WTC11 (cell line): ENCODE results near the gene FILIP1L. TPM values are rescaled to one million over a fixed set of nuclear protein-coding genes. Genes with fewer than 3 reads are reported as not detected.

Source experiments
- ATAC-seq: fragments of 200-7000 bp; cut with Tn5 transposase; 2 replicates; pipeline ENCODE4 v1.10.0; 2021; ENCODE audit warnings: mild to moderate bottlenecking, moderate library complexity
- CTCF ChIA-PET: fragments of 300-600 bp; sonication (Branson Sonifier 250); formaldehyde crosslinking; loops from one replicate; lab custom pipeline; 2021; ENCODE audit warnings: antibody characterized with exemption; lab: Charles Lee
- POLR2A ChIA-PET: fragments of 350-600 bp; sonication (Branson Sonifier 250); formaldehyde crosslinking; loops from one replicate; lab custom pipeline; 2021; ENCODE audit warnings: antibody characterized with exemption; lab: Charles Lee
- DNase-seq: peaks from one replicate; pipeline ENCODE4 v3.0.0; 2021; ENCODE audit warnings: low spot score
- H3K27ac Mint-ChIP-seq: 2 replicates; pipeline ENCODE4 v1.8.0; 2021; ENCODE audit warnings: mixed read lengths
- H3K27me3 Mint-ChIP-seq: 2 replicates; pipeline ENCODE4 v1.8.0; 2021; ENCODE audit warnings: low read depth, mild to moderate bottlenecking, moderate library complexity, mixed read lengths
- H3K36me3 Mint-ChIP-seq: 2 replicates; pipeline ENCODE4 v1.8.0; 2021; ENCODE audit warnings: mixed read lengths
- H3K4me1 Mint-ChIP-seq: 2 replicates; pipeline ENCODE4 v1.8.0; 2022; ENCODE audit warnings: mixed read lengths
- H3K4me3 Mint-ChIP-seq: 2 replicates; pipeline ENCODE4 v1.8.0; 2021; ENCODE audit warnings: mild to moderate bottlenecking, moderate library complexity, mixed read lengths
- H3K9me3 Mint-ChIP-seq: 2 replicates; pipeline ENCODE4 v1.8.0; 2021; ENCODE audit warnings: mixed read lengths
- AFF4 ChIP-seq: sonication (generic); formaldehyde crosslinking; IDR thresholded peaks from 2 replicates; pipeline ENCODE4 v1.8.1; 2023; ENCODE audit warnings: mild to moderate bottlenecking, missing genetic modification reagents, borderline replicate concordance
- ATF1 ChIP-seq: sonication (generic); formaldehyde crosslinking; IDR thresholded peaks from 2 replicates; pipeline ENCODE4 v1.8.1; 2023; ENCODE audit warnings: mild to moderate bottlenecking, moderate library complexity, missing genetic modification reagents
- CREB1 ChIP-seq: sonication (generic); formaldehyde crosslinking; IDR thresholded peaks from 2 replicates; pipeline ENCODE4 v1.8.0; 2023; ENCODE audit warnings: mild to moderate bottlenecking, missing genetic modification reagents
- ELF4 ChIP-seq: sonication (generic); formaldehyde crosslinking; IDR thresholded peaks from 2 replicates; pipeline ENCODE4 v1.8.1; 2022; ENCODE audit warnings: low read depth, mild to moderate bottlenecking, moderate library complexity, missing genetic modification reagents
- EMX1 ChIP-seq: fragments of 250-450 bp; sonication (Bioruptor Pico); IDR thresholded peaks from 2 replicates; pipeline ENCODE4 v1.8.0; 2021; ENCODE audit warnings: mild to moderate bottlenecking
- ETV6 ChIP-seq: sonication (generic); formaldehyde crosslinking; IDR thresholded peaks from 2 replicates; pipeline ENCODE4 v1.8.1; 2022; ENCODE audit warnings: mild to moderate bottlenecking, missing genetic modification reagents
- FOXK1 ChIP-seq: sonication (generic); formaldehyde crosslinking; IDR thresholded peaks from 2 replicates; pipeline ENCODE4 v1.8.0; 2022; ENCODE audit warnings: mild to moderate bottlenecking, moderate library complexity, missing genetic modification reagents
- GRHL2 ChIP-seq: fragments of 250-450 bp; sonication (Bioruptor Pico); IDR thresholded peaks from 2 replicates; pipeline ENCODE4 v1.8.0; 2022; ENCODE audit warnings: mild to moderate bottlenecking, moderate library complexity; ENCODE audit not compliant: insufficient replicate concordance, severe bottlenecking
- HMGA2 ChIP-seq: fragments of 250-450 bp; sonication (Bioruptor Pico); IDR thresholded peaks from 2 replicates; pipeline ENCODE4 v1.4.0; 2021; ENCODE audit warnings: mild to moderate bottlenecking, moderate library complexity
- JAZF1 ChIP-seq: fragments of 250-450 bp; sonication (Bioruptor Pico); IDR thresholded peaks from 2 replicates; pipeline ENCODE4 v1.9.0; 2021; ENCODE audit warnings: moderate library complexity, mild to moderate bottlenecking, inconsistent platforms
- NR2C2 ChIP-seq: sonication (generic); formaldehyde crosslinking; IDR thresholded peaks from 2 replicates; pipeline ENCODE4 v1.8.0; 2022; ENCODE audit warnings: mild to moderate bottlenecking, missing genetic modification reagents
- SMAD3 ChIP-seq: sonication (generic); formaldehyde crosslinking; IDR thresholded peaks from 2 replicates; pipeline ENCODE4 v1.8.0; 2022; ENCODE audit warnings: missing genetic modification reagents, mild to moderate bottlenecking, borderline replicate concordance
- SOX15 ChIP-seq: fragments of 250-450 bp; sonication (Bioruptor Pico); IDR thresholded peaks from 2 replicates; pipeline ENCODE4 v1.9.0; 2021; ENCODE audit warnings: mild to moderate bottlenecking
- SP1 ChIP-seq: sonication (generic); formaldehyde crosslinking; conservative IDR thresholded peaks from 2 replicates; pipeline ENCODE4 v1.8.1; 2022; ENCODE audit warnings: missing genetic modification reagents
- ZNF317 ChIP-seq: sonication (generic); formaldehyde crosslinking; IDR thresholded peaks from 2 replicates; pipeline ENCODE4 v1.8.1; 2023; ENCODE audit warnings: low read depth, mild to moderate bottlenecking, moderate library complexity, missing genetic modification reagents, borderline replicate concordance
- ZNF416 ChIP-seq: fragments of 250-450 bp; sonication (Bioruptor Pico); IDR thresholded peaks from 2 replicates; pipeline ENCODE4 v1.9.0; 2021; ENCODE audit warnings: mild to moderate bottlenecking, inconsistent platforms
- total RNA-seq: library from RNA; stranded (reverse); gene quantifications from 3 replicates; pipeline ENCODE4 v1.2.3, GENCODE V29; 2021
- TF ChIP-seq, protein P1 (sequence below): fragments of 250-450 bp; sonication (Bioruptor Pico); conservative IDR thresholded peaks from 2 replicates; pipeline ENCODE4 v1.9.0; 2021; ENCODE audit warnings: mild to moderate bottlenecking
- TF ChIP-seq, protein P2 (sequence below): sonication (generic); formaldehyde crosslinking; IDR thresholded peaks from 2 replicates; pipeline ENCODE4 v1.8.1; 2022; ENCODE audit warnings: low read depth, missing genetic modification reagents, borderline replicate concordance
- TF ChIP-seq, protein P3 (sequence below): fragments of 250-450 bp; sonication (Bioruptor Pico); IDR thresholded peaks from 2 replicates; pipeline ENCODE4 v1.9.0; 2021; ENCODE audit warnings: moderate library complexity, mild to moderate bottlenecking, inconsistent platforms, borderline replicate concordance
- TF ChIP-seq, protein P4 (sequence below): sonication (generic); formaldehyde crosslinking; conservative IDR thresholded peaks from 2 replicates; pipeline ENCODE4 v1.8.1; 2023; ENCODE audit warnings: mild to moderate bottlenecking, low read depth, missing genetic modification reagents, moderate library complexity

Gene FILIP1L
- total RNA-seq, 1 experiment from 2014 or later, result 0.17 TPM

DNA sequence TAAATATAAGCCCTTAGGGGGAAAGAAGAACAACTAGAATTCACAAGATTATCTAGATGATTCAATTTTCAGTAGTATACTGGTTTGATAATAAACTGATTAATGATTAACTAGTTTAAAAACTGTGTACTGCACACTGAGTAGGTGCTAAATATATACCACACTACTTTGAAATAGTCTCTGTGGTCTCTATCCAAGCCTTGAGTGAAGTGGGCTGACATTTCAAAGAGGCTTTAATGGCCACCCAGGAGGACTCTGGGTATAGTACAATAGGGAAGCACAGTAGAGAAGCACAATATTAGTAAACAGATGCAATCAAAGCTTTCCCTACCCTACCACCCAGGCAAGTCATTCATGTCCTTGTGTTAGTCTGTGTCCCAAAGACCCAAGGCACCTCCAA, 46.7 kb downstream of the FILIP1L start:
- TF ChIP-seq HMGA2 (CRISPR knock-in tag) (no peak), ZNF416 (CRISPR knock-in tag) (no peak), NR2C2 (CRISPR knock-in tag) (no peak), SOX15 (CRISPR knock-in tag) (no peak), ZNF317 (no peak), CREB1 (CRISPR knock-in tag) (no peak), SP1 (CRISPR knock-in tag) (no peak), EMX1 (CRISPR knock-in tag) (no peak), AFF4 (no peak), ELF4 (CRISPR knock-in tag) (no peak), ETV6 (CRISPR knock-in tag) (no peak), SMAD3 (no peak), ATF1 (no peak), JAZF1 (no peak), GRHL2 (no peak), FOXK1 (CRISPR knock-in tag) (no peak)
- TF ChIP-seq, protein P1, sequence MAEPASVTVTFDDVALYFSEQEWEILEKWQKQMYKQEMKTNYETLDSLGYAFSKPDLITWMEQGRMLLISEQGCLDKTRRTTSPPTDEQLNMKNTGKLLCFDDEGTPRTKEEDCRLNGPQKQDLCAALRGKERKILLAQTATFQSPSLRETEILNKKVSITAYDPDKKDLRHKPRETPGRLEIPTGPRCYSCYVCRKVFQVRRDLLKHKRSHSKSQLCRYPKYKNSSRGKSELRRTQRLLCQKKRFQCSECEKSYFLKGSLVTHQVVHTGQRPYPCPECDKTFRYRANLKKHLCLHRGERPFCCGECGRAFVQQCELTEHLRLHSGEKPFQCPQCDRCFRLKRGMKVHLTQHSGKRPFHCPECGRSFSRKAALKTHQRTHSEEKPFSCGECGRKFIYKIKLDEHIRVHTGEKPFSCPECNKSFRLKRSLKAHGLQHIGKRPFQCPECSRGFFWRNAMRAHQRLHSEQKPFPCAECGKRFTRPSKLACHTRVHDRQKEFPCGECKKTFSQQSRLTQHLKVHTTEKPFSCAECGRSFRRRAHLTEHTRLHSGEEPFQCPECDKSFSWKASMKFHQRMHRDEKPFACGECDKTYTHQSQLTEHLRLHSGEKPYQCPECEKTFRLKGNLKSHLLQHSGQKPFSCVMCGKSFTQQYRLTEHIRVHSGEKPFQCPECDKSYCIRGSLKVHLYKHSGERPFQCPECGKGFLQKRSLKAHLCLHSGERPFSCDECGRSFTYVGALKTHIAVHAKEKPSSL (CRISPR knock-in tag), result no peak
- TF ChIP-seq, protein P2, sequence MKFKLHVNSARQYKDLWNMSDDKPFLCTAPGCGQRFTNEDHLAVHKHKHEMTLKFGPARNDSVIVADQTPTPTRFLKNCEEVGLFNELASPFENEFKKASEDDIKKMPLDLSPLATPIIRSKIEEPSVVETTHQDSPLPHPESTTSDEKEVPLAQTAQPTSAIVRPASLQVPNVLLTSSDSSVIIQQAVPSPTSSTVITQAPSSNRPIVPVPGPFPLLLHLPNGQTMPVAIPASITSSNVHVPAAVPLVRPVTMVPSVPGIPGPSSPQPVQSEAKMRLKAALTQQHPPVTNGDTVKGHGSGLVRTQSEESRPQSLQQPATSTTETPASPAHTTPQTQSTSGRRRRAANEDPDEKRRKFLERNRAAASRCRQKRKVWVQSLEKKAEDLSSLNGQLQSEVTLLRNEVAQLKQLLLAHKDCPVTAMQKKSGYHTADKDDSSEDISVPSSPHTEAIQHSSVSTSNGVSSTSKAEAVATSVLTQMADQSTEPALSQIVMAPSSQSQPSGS (CRISPR knock-in tag), result no peak
- TF ChIP-seq, protein P3, sequence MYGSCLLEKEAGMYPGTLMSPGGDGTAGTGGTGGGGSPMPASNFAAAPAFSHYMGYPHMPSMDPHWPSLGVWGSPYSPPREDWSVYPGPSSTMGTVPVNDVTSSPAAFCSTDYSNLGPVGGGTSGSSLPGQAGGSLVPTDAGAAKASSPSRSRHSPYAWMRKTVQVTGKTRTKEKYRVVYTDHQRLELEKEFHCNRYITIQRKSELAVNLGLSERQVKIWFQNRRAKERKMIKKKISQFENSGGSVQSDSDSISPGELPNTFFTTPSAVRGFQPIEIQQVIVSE (CRISPR knock-in tag), result no peak
- TF ChIP-seq, protein P4, sequence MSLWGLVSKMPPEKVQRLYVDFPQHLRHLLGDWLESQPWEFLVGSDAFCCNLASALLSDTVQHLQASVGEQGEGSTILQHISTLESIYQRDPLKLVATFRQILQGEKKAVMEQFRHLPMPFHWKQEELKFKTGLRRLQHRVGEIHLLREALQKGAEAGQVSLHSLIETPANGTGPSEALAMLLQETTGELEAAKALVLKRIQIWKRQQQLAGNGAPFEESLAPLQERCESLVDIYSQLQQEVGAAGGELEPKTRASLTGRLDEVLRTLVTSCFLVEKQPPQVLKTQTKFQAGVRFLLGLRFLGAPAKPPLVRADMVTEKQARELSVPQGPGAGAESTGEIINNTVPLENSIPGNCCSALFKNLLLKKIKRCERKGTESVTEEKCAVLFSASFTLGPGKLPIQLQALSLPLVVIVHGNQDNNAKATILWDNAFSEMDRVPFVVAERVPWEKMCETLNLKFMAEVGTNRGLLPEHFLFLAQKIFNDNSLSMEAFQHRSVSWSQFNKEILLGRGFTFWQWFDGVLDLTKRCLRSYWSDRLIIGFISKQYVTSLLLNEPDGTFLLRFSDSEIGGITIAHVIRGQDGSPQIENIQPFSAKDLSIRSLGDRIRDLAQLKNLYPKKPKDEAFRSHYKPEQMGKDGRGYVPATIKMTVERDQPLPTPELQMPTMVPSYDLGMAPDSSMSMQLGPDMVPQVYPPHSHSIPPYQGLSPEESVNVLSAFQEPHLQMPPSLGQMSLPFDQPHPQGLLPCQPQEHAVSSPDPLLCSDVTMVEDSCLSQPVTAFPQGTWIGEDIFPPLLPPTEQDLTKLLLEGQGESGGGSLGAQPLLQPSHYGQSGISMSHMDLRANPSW (CRISPR knock-in tag), result no peak
- TF ChIP-seq, all 79 proteins: peak for 0

More for the DNA sequence above, 46.7 kb downstream of the FILIP1L start:
- H3K4me3 Mint-ChIP-seq, result no peak overlapping the region
- POLR2A ChIA-PET, result no interaction called here
- DNase-seq (no peak), ATAC-seq (no peak)
- no peaks in the 10 kb centered on the region for H3K27me3 Mint-ChIP-seq
- peaks cover 24% of the 10 kb centered on the region for H3K4me1 Mint-ChIP-seq
- H3K36me3 Mint-ChIP-seq, result no peaks in the 10 kb centered on the region
- H3K27ac Mint-ChIP-seq, result no peak overlapping the region
- CTCF ChIA-PET, result interaction anchor here (2.0 kb wide), 1 partner anchor 186 kb away, joined by 69 read pairs; no protein-coding TSS in a partner anchor
- H3K9me3 Mint-ChIP-seq, result no peaks in the 10 kb centered on the region
